Upper lobe of right lung (tissue), 1 donor: ENCODE data around the gene KCNV2. TPM values are rescaled to one million over a fixed set of nuclear protein-coding genes. Genes with fewer than 3 reads are reported as not detected.

Experiments
- ATAC-seq: fragments of 200-7000 bp; cut with Tn5 transposase; one replicate; pipeline ENCODE4 v1.9.1; 2020; ENCODE audit warnings: mild to moderate bottlenecking, moderate library complexity
- DNase-seq: peaks from one replicate; pipeline ENCODE4 v3.0.0-alpha.2; 2020
- H3K27ac ChIP-seq: fragments of 200-600 bp; one replicate; pipeline ENCODE4 v1.8.0; 2022
- H3K27me3 ChIP-seq: fragments of 200-600 bp; one replicate; pipeline ENCODE4 v1.8.0; 2022; ENCODE audit warnings: mild to moderate bottlenecking
- H3K36me3 ChIP-seq: fragments of 200-600 bp; one replicate; pipeline ENCODE4 v1.8.0; 2022
- H3K4me1 ChIP-seq: fragments of 200-600 bp; one replicate; pipeline ENCODE4 v1.8.0; 2022
- H3K4me3 ChIP-seq: fragments of 200-600 bp; one replicate; pipeline ENCODE4 v1.8.0; 2022; ENCODE audit warnings: mild to moderate bottlenecking
- H3K9me3 ChIP-seq: fragments of 200-600 bp; one replicate; pipeline ENCODE4 v1.8.0; 2022
- intact Hi-C: fragments of 100-400 bp; cut with DNase I; formaldehyde crosslinking; loops from one replicate; pipeline ENCODE4 v1.11.0; 2022
- total RNA-seq: library from RNA; stranded (reverse); fragmentation: NEBNext Ultra II Directional; extraction: Animal tissue kit (Norgen Biotek cat#: 25700); gene quantifications from one replicate; pipeline ENCODE4 v1.2.1, GENCODE V29; 2021
- TF ChIP-seq, protein P1 (sequence below): fragments of 200-600 bp; IDR thresholded peaks from one replicate; pipeline ENCODE4 v1.8.0; 2022; ENCODE audit warnings: antibody characterized with exemption
- donor health status: DM: no; HTN: yes; CAD: no; lungs with severe emphysema.

KCNV2 gene
- total RNA-seq, 1 donor from 2014 or later, result not detected

DNA sequence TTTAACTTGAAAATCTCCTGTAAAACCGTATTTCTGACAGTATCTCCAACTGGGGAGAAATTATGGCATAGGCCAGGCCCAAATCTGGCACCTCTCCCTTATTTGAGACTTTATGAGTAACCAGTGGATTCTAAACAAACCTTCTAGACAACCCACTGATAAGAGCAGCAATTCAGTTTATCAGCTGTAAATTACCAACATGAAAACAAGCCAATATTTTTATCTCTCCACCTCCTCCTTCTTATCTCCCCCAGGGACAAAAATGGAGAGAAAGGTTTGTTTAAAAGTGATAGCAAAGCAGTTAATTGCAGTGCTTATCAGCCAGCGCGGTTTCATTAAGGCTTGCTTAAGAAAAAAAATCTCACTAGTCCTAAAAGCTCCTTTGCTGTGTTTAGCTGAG lies 53.8 kb downstream of the KCNV2 start:
- Histone ChIP-seq H3K27ac (no peak overlapping the region), H3K36me3 (peaks cover 30% of the 10 kb centered on the region), H3K4me1 (no peaks in the 10 kb centered on the region), H3K27me3 (no peaks in the 10 kb centered on the region), H3K9me3 (no peaks in the 10 kb centered on the region), H3K4me3 (no peak overlapping the region)
- intact Hi-C loops, result no loop called here
- DNase-seq, result no peak
- ATAC-seq, result no peak
- TF ChIP-seq, protein P1, sequence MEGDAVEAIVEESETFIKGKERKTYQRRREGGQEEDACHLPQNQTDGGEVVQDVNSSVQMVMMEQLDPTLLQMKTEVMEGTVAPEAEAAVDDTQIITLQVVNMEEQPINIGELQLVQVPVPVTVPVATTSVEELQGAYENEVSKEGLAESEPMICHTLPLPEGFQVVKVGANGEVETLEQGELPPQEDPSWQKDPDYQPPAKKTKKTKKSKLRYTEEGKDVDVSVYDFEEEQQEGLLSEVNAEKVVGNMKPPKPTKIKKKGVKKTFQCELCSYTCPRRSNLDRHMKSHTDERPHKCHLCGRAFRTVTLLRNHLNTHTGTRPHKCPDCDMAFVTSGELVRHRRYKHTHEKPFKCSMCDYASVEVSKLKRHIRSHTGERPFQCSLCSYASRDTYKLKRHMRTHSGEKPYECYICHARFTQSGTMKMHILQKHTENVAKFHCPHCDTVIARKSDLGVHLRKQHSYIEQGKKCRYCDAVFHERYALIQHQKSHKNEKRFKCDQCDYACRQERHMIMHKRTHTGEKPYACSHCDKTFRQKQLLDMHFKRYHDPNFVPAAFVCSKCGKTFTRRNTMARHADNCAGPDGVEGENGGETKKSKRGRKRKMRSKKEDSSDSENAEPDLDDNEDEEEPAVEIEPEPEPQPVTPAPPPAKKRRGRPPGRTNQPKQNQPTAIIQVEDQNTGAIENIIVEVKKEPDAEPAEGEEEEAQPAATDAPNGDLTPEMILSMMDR, result no peak

DNA sequence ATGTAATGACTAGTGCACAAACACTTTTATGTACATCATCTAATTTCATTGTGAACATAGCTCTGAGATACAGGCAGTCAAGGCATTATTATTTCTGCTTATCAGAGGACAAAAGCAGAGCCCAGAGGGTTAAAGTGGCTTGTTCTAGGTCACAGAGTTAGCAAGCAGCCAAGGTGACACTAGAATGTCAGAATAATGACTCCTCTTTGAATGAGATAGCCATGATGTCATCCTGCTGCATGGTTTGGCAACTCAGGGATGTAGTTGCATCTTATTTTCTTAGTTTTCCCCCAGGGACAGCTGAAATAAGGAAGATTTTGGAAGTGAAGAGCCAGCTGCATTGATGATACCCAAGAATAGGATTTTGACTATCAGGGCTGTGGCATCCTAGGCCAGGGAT lies 54.4 kb downstream of the KCNV2 start:
- Histone ChIP-seq H3K36me3 (peaks cover 36% of the 10 kb centered on the region), H3K27ac (no peak overlapping the region), H3K27me3 (no peaks in the 10 kb centered on the region), H3K9me3 (peaks cover under 1% of the 10 kb centered on the region), H3K4me3 (no peak overlapping the region), H3K4me1 (no peaks in the 10 kb centered on the region)
- intact Hi-C loops, result no loop called here
- TF ChIP-seq, protein P1, result no peak
- no peak for ATAC-seq
- DNase-seq, result no peak

DNA sequence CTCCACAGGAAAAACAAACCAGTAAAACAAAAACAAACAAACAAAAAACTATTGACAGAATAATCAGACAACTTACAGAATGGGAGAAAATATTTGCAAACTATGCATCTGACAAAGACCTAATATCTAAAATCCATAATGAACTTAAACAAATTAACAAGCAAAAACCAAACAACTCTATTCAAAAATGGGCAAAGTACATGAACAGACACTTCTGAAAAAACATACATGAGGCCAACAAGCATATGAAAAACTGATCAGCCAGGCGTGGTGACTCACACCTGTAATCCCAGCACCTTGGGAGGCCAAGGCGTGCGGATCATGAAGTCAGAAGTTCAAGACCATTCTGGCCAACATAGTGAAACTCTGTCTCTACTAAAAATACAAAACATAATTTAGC lies 60.1 kb downstream of the KCNV2 start:
- TF ChIP-seq, protein P1, result no peak
- intact Hi-C loops, result no loop called here
- ATAC-seq (no peak), DNase-seq (no peak)
- Histone ChIP-seq H3K27me3 (no peaks in the 10 kb centered on the region), H3K36me3 (peaks cover 29% of the 10 kb centered on the region), H3K4me3 (no peak overlapping the region), H3K9me3 (peaks cover 4% of the 10 kb centered on the region), H3K4me1 (no peaks in the 10 kb centered on the region), H3K27ac (no peak overlapping the region)

DNA sequence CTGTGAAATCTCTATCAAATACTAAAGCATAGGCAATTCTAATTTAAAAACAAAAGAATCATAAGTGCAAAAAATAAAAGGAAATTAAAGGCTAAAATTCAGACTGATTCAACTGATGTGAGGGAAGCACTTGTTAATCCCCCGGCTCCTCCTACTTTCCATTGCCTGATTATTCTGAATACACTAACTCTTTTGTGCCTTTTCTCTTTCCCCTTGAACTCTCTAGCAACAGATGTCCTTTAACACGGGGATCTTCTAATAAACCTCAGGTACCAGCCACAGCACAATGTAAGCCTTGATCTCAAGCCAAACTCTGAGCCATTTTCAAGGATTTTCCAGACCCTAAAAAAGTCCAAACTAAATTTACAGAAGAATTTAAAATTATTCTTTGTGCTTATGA lies 61.5 kb downstream of the KCNV2 start:
- peaks cover 29% of the 10 kb centered on the region for H3K36me3 ChIP-seq
- H3K4me3 ChIP-seq, result no peak overlapping the region
- no peak overlapping the region for H3K27ac ChIP-seq
- no peaks in the 10 kb centered on the region for H3K27me3 ChIP-seq
- no peak for ATAC-seq
- intact Hi-C loops, result no loop called here
- TF ChIP-seq, protein P1, result no peak
- H3K4me1 ChIP-seq, result no peaks in the 10 kb centered on the region
- peaks cover 4% of the 10 kb centered on the region for H3K9me3 ChIP-seq
- no peak for DNase-seq

Other genes starting within 250 kb of the KCNV2 start
- gene VLDLR, start 95.7 kb upstream of the KCNV2 start, total RNA-seq, result 23.1 TPM
- 40.4 TPM for gene PUM3, start 126.6 kb downstream of the KCNV2 start, total RNA-seq